PC-9 (cell line): ENCODE results near the gene SELENOF.

Source experiments
- CTCF ChIP-seq: fragments of 200-600 bp; sonication (generic); conservative IDR thresholded peaks from 2 replicates; pipeline ENCODE4 v1.6.1; 2017; ENCODE audit warnings: mixed run types, antibody characterized with exemption, mild to moderate bottlenecking, moderate library complexity
- EZH2 ChIP-seq: fragments of 200-600 bp; sonication (generic); IDR thresholded peaks from 2 replicates; pipeline ENCODE4 v1.8.0; 2017; ENCODE audit warnings: antibody characterized with exemption, low read depth

- TF ChIP-seq CTCF (no peak), EZH2 (no peak)
These were observed 2.8 kb upstream of the SELENOF start for GRCh38 chr1:86916752-86917151.
